H9 (cell line): ENCODE measurements around the gene ZNF425. TPM values are rescaled to one million over a fixed set of nuclear protein-coding genes. Genes with fewer than 3 reads are reported as not detected.

Experiments used
- DNase-seq: peaks from one replicate; pipeline ENCODE4 v3.0.0-alpha.2; 2017
- H2AFZ ChIP-seq: one replicate; pipeline ENCODE4 v1.6.1; 2013; ENCODE audit warnings: mild to moderate bottlenecking, low read length, control low read depth, moderate library complexity
- H2AK5ac ChIP-seq: 2 replicates; pipeline ENCODE4 v1.6.1; 2013; ENCODE audit warnings: low read length, control low read depth, mixed read lengths; ENCODE audit not compliant: insufficient read length
- H2BK120ac ChIP-seq: one replicate; pipeline ENCODE4 v1.6.1; 2013; ENCODE audit warnings: low read depth, mild to moderate bottlenecking, low read length, control low read depth, inconsistent platforms; ENCODE audit not compliant: poor library complexity, severe bottlenecking
- H2BK12ac ChIP-seq: 2 replicates; pipeline ENCODE4 v1.6.1; 2013; ENCODE audit warnings: low read length, control low read depth, mixed read lengths, low read depth; ENCODE audit not compliant: insufficient read length
- H2BK15ac ChIP-seq: 2 replicates; pipeline ENCODE4 v1.6.1; 2013; ENCODE audit warnings: low read depth, low read length, control low read depth
- H2BK20ac ChIP-seq: one replicate; pipeline ENCODE4 v1.6.1; 2013; ENCODE audit warnings: low read depth, mild to moderate bottlenecking, low read length, control low read depth, inconsistent platforms; ENCODE audit not compliant: poor library complexity, severe bottlenecking
- H2BK5ac ChIP-seq: 2 replicates; pipeline ENCODE4 v1.6.1; 2013; ENCODE audit warnings: low read length, control low read depth, mixed read lengths; ENCODE audit not compliant: insufficient read length
- H3K14ac ChIP-seq: 2 replicates; pipeline ENCODE4 v1.6.1; 2013; ENCODE audit warnings: low read length, control low read depth; ENCODE audit not compliant: insufficient read depth
- H3K18ac ChIP-seq: 2 replicates; pipeline ENCODE4 v1.6.1; 2013; ENCODE audit warnings: low read depth, mild to moderate bottlenecking, mixed read lengths, low read length, control low read depth; ENCODE audit not compliant: insufficient read length
- H3K23ac ChIP-seq: 2 replicates; pipeline ENCODE4 v1.6.1; 2013; ENCODE audit warnings: low read length, control low read depth, mixed read lengths, low read depth; ENCODE audit not compliant: insufficient read length
- H3K23me2 ChIP-seq: 2 replicates; pipeline ENCODE4 v1.6.1; 2013; ENCODE audit warnings: low read depth, mild to moderate bottlenecking, mixed read lengths, low read length, control low read depth; ENCODE audit not compliant: insufficient read length, poor library complexity, severe bottlenecking
- H3K27ac ChIP-seq: 2 replicates; pipeline ENCODE4 v1.5.1; 2013; ENCODE audit warnings: low read length, control low read depth, mixed read lengths, low read depth; ENCODE audit not compliant: insufficient read length
- H3K27me3 ChIP-seq: 2 replicates; pipeline ENCODE4 v1.6.1; 2013; ENCODE audit warnings: low read length, control low read depth, inconsistent platforms; ENCODE audit not compliant: insufficient read depth
- H3K4ac ChIP-seq: 2 replicates; pipeline ENCODE4 v1.6.1; 2013; ENCODE audit warnings: low read depth, mild to moderate bottlenecking, control low read depth, inconsistent platforms, low read length, moderate library complexity
- H3K4me1 ChIP-seq: 2 replicates; pipeline ENCODE4 v1.6.1; 2013; ENCODE audit warnings: low read length, control low read depth, inconsistent platforms; ENCODE audit not compliant: insufficient read depth
- H3K4me2 ChIP-seq: 2 replicates; pipeline ENCODE4 v1.6.1; 2013; ENCODE audit warnings: low read length, control low read depth, mixed read lengths; ENCODE audit not compliant: insufficient read length, insufficient read depth
- H3K56ac ChIP-seq: 2 replicates; pipeline ENCODE4 v1.6.1; 2013; ENCODE audit warnings: low read depth, mild to moderate bottlenecking, mixed read lengths, low read length, control low read depth; ENCODE audit not compliant: insufficient read length
- H3K79me1 ChIP-seq: 2 replicates; pipeline ENCODE4 v1.6.1; 2013; ENCODE audit warnings: low read depth, mild to moderate bottlenecking, moderate library complexity, low read length, control low read depth, inconsistent platforms; ENCODE audit not compliant: insufficient read depth, poor library complexity, severe bottlenecking
- H3K79me2 ChIP-seq: 2 replicates; pipeline ENCODE4 v1.6.1; 2013; ENCODE audit warnings: low read length, control low read depth, inconsistent platforms; ENCODE audit not compliant: insufficient read depth
- H3K9ac ChIP-seq: 2 replicates; pipeline ENCODE4 v1.6.1; 2013; ENCODE audit warnings: low read length, control low read depth, mixed read lengths; ENCODE audit not compliant: insufficient read length; ENCODE audit errors: extremely low read depth
- H3K9me3 ChIP-seq: one replicate; pipeline ENCODE4 v1.6.1; 2013; ENCODE audit warnings: low read depth, low read length, inconsistent platforms; ENCODE audit not compliant: control insufficient read depth
- H3T11ph ChIP-seq: one replicate; pipeline ENCODE4 v1.6.1; 2013; ENCODE audit warnings: mild to moderate bottlenecking, low read length, control low read depth, inconsistent platforms
- H4K20me1 ChIP-seq: one replicate; pipeline ENCODE4 v1.6.1; 2013; ENCODE audit not compliant: control insufficient read depth, insufficient read length, insufficient read depth
- H4K5ac ChIP-seq: 2 replicates; pipeline ENCODE4 v1.6.1; 2013; ENCODE audit warnings: low read depth, mild to moderate bottlenecking, mixed read lengths, low read length, control low read depth; ENCODE audit not compliant: insufficient read length
- H4K8ac ChIP-seq: replicated peaks from 2 replicates; pipeline ENCODE4 v1.6.1; 2013; ENCODE audit warnings: low read length, control low read depth, mixed read lengths, low read depth; ENCODE audit not compliant: insufficient read length
- H4K91ac ChIP-seq: 2 replicates; pipeline ENCODE4 v1.6.1; 2013; ENCODE audit warnings: low read depth, mild to moderate bottlenecking, moderate library complexity, mixed read lengths, low read length, control low read depth; ENCODE audit not compliant: insufficient read length
- H3K27ac Mint-ChIP-seq, 3 experiments: 2 replicates in 2 of 3; 3 replicates in 1 of 3; pipeline ENCODE4 v1.8.0; 2020 to 2021; ENCODE audit warnings: mixed read lengths in 3 of 3, mild to moderate bottlenecking in 1 of 3, moderate library complexity in 1 of 3
- H3K27me3 Mint-ChIP-seq: 2 replicates; pipeline ENCODE4 v1.8.0; 2021; ENCODE audit warnings: low read depth, mild to moderate bottlenecking, moderate library complexity, mixed read lengths
- H3K36me3 Mint-ChIP-seq, 3 experiments: 2 replicates in 2 of 3; 3 replicates in 1 of 3; pipeline ENCODE4 v1.8.0; 2020 to 2021; ENCODE audit warnings: low read depth in 3 of 3, mixed read lengths in 3 of 3; ENCODE audit not compliant: insufficient read depth in 1 of 3
- H3K4me1 Mint-ChIP-seq, 2 experiments: 2 replicates each; pipeline ENCODE4 v1.8.0; 2020; ENCODE audit warnings: mixed read lengths in 2 of 2
- H3K4me3 Mint-ChIP-seq, 2 experiments: 2 replicates in 1 of 2; 3 replicates in 1 of 2; pipeline ENCODE4 v1.8.0; 2020 to 2021; ENCODE audit warnings: mild to moderate bottlenecking in 2 of 2, mixed read lengths in 2 of 2, moderate library complexity in 1 of 2
- H3K9me3 Mint-ChIP-seq, 2 experiments: 2 replicates in 1 of 2; 3 replicates in 1 of 2; pipeline ENCODE4 v1.8.0; 2020; ENCODE audit warnings: mild to moderate bottlenecking in 2 of 2, mixed read lengths in 2 of 2, moderate library complexity in 1 of 2
- WGBS: extraction: QIAGEN DNeasy Blood & Tissue Kit; methylation state at CpG from one replicate; pipeline ENCODE4 v1.1.7; 2013; ENCODE audit warnings: missing lambda C conversion rate, low lambda C conversion rate, mixed read lengths; ENCODE audit not compliant: insufficient read length; ENCODE audit errors: extremely low coverage; 5-methylcytosine and 5-hydroxymethylcytosine counted together
- total RNA-seq: library from RNA; stranded (reverse); gene quantifications from 2 replicates; pipeline ENCODE4 v1.2.1, GENCODE V29; 2021
- TF ChIP-seq, protein P1 (sequence below): fragments of 200-600 bp; sonication (generic); conservative IDR thresholded peaks from 3 replicates; pipeline ENCODE4 v1.8.0; 2021; ENCODE audit warnings: antibody characterized with exemption, mild to moderate bottlenecking

The ZNF425 gene
- total RNA-seq, 1 experiment from 2014 or later = 5.4 TPM

DNA sequence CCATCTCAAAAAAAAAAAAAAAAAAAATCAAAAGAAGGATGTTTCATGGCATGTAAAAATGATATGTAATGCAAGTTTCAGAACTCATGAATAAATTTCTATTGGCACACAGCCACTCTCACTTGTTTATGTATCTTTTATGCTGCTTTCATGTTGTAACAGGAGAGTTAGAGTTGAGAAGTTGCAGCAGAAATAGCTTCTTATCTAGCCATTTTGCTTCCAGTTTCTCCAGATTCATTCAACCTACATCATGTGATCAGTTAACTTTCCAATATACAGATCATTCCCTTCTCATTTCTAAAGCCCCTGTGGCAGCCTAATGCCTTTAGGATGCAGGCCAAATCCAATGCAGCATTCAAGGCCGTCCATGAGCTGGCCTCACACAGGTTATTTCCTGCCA is 66.0 kb downstream of the ZNF425 start:
- H3K27me3 Mint-ChIP-seq = peaks cover 2% of the 10 kb centered on the region; the same call in 1 of the 2 replicates
- Histone ChIP-seq H3K14ac (no peak overlapping the region), H3K9ac (no peak overlapping the region), H3K27ac (no peak overlapping the region), H4K91ac (no peak overlapping the region), H4K20me1 (no peaks in the 10 kb centered on the region), H2BK12ac (no peak overlapping the region), H3K4ac (no peak overlapping the region), H2BK120ac (no peak overlapping the region), H3K4me1 (no peaks in the 10 kb centered on the region), H3K56ac (no peak overlapping the region), H3T11ph (no peak overlapping the region), H2BK5ac (no peak overlapping the region), H3K9me3 (no peaks in the 10 kb centered on the region), H3K18ac (no peak overlapping the region), H3K79me1 (no peaks in the 10 kb centered on the region), H3K79me2 (no peaks in the 10 kb centered on the region), H4K8ac (no peak overlapping the region), H3K23ac (no peak overlapping the region), H3K23me2 (peaks cover under 1% of the 10 kb centered on the region), H2AK5ac (no peak overlapping the region), H3K27me3 (no peaks in the 10 kb centered on the region), H3K4me2 (no peak overlapping the region), H4K5ac (no peak overlapping the region), H2BK20ac (no peak overlapping the region), H2AFZ (no peak overlapping the region), H2BK15ac (no peak overlapping the region)
- no peak for DNase-seq
- no peaks in the 10 kb centered on the region for H3K36me3 Mint-ChIP-seq
- peak overlapping the region; percentile 21 to 91 (median 83); a peak in 6 of 7 replicates for H3K27ac Mint-ChIP-seq
- H3K4me1 Mint-ChIP-seq = peaks cover 3 to 7% of the 10 kb centered on the region in 2 experiments; a peak in 2 of 4 replicates
- WGBS = no CpG with 5 or more reads among the region's 1 CpG
- H3K9me3 Mint-ChIP-seq = peaks cover 3 to 6% of the 10 kb centered on the region in 2 experiments; a peak in 2 of 5 replicates
- TF ChIP-seq, protein P1, sequence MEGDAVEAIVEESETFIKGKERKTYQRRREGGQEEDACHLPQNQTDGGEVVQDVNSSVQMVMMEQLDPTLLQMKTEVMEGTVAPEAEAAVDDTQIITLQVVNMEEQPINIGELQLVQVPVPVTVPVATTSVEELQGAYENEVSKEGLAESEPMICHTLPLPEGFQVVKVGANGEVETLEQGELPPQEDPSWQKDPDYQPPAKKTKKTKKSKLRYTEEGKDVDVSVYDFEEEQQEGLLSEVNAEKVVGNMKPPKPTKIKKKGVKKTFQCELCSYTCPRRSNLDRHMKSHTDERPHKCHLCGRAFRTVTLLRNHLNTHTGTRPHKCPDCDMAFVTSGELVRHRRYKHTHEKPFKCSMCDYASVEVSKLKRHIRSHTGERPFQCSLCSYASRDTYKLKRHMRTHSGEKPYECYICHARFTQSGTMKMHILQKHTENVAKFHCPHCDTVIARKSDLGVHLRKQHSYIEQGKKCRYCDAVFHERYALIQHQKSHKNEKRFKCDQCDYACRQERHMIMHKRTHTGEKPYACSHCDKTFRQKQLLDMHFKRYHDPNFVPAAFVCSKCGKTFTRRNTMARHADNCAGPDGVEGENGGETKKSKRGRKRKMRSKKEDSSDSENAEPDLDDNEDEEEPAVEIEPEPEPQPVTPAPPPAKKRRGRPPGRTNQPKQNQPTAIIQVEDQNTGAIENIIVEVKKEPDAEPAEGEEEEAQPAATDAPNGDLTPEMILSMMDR = no peak
- no peak overlapping the region for H3K4me3 Mint-ChIP-seq
